ENCODE results near the gene CDC37L1.
"Not testable (repeated sequence)": the region's sequence is repeated elsewhere in the genome, so short reads cannot be mapped to it uniquely, and the experiment has no call there.

The CDC37L1 gene

GRCh38 chr9:4716163-4716562 lies 36.8 kb downstream of the CDC37L1 start:
- DNase-seq (ENCODE audit: low read depth), result no peak

- DNase-seq (ENCODE audit: low read depth), result no peak
These were observed 38.4 kb downstream of the CDC37L1 start for GRCh38 chr9:4717815-4718214.

GRCh38 chr9:4718911-4719310 lies 39.5 kb downstream of the CDC37L1 start:
- no peak for DNase-seq (ENCODE audit: low read depth)

- no peak for DNase-seq (ENCODE audit: low read depth)
These were observed 42.4 kb downstream of the CDC37L1 start for GRCh38 chr9:4721736-4722135.

GRCh38 chr9:4725706-4726442 lies 46.5 kb downstream of the CDC37L1 start:
- no peak for DNase-seq (ENCODE audit: low read depth)

GRCh38 chr9:4727593-4727992 lies 48.2 kb downstream of the CDC37L1 start:
- no peak for DNase-seq (ENCODE audit: low read depth)

- no peak for DNase-seq (ENCODE audit: low read depth)
These were observed 53.5 kb downstream of the CDC37L1 start for GRCh38 chr9:4732890-4733289.

- no peak for DNase-seq (ENCODE audit: low read depth)
These were observed 54.8 kb downstream of the CDC37L1 start for GRCh38 chr9:4734150-4734549.

GRCh38 chr9:4738866-4739586 lies 59.7 kb downstream of the CDC37L1 start:
- no peak for DNase-seq (ENCODE audit: low read depth)

- no peak for DNase-seq (ENCODE audit: low read depth)
These were observed 60.4 kb downstream of the CDC37L1 start for GRCh38 chr9:4739587-4740387.

- DNase-seq (ENCODE audit: low read depth), result no peak
These were observed 60.9 kb downstream of the CDC37L1 start for GRCh38 chr9:4740388-4740637.

GRCh38 chr9:4740638-4741364 lies 61.4 kb downstream of the CDC37L1 start, which contains the start of gene AK3:
Gene AK3 (minus strand): TSS chr9:4741202. CDS start chr9:4741087, 115 bp downstream.
- DNase-seq (ENCODE audit: low read depth), result peak; percentile 63

GRCh38 chr9:4741365-4742089 lies 62.2 kb downstream of the CDC37L1 start:
- no peak for DNase-seq (ENCODE audit: low read depth)

- no peak for DNase-seq (ENCODE audit: low read depth)
These were observed 62.9 kb downstream of the CDC37L1 start for GRCh38 chr9:4742246-4742645.

- no peak for DNase-seq (ENCODE audit: low read depth)
These were observed 63.9 kb downstream of the CDC37L1 start for GRCh38 chr9:4743131-4743875.

- DNase-seq (ENCODE audit: low read depth), result no peak
These were observed 67.1 kb downstream of the CDC37L1 start for GRCh38 chr9:4746278-4747030.

GRCh38 chr9:4748612-4749011 lies 69.2 kb downstream of the CDC37L1 start:
- DNase-seq (ENCODE audit: low read depth), result no peak

- no peak for DNase-seq (ENCODE audit: low read depth)
These were observed 70.8 kb downstream of the CDC37L1 start for GRCh38 chr9:4750023-4750673.

GRCh38 chr9:4754530-4754929 lies 75.2 kb downstream of the CDC37L1 start:
- not testable (repeated sequence) for DNase-seq (ENCODE audit: low read depth)
